Psoas muscle (tissue), 8 donors: Measurements from ENCODE around the gene ODAD3. TPM values are rescaled to one million over a fixed set of nuclear protein-coding genes. Genes with fewer than 3 reads are reported as not detected.

Source experiments
- ATAC-seq, 4 donors: fragments of 200-7000 bp; cut with Tn5 transposase; one replicate each; pipeline ENCODE4 v1.9.1; 2020; ENCODE audit warnings: moderate library complexity in 3 of 4, mild to moderate bottlenecking in 2 of 4
- DNase-seq, 2 donors: peaks; one replicate each; pipeline ENCODE4 v3.0.0-alpha.2; 2020
- H3K27ac ChIP-seq: fragments of 200-600 bp; one replicate; pipeline ENCODE4 v1.8.0; 2022
- H3K27me3 ChIP-seq, 3 donors: fragments of 200-600 bp in 1 of 3; one replicate each; pipeline versions ENCODE4 v1.6.1 to v1.8.0; 2013 to 2022; ENCODE audit warnings: low read length in 2 of 3, mild to moderate bottlenecking in 2 of 3, moderate library complexity in 1 of 3; ENCODE audit not compliant: insufficient read depth in 3 of 3
- H3K36me3 ChIP-seq, 2 donors: fragments of 200-600 bp in 1 of 2; one replicate each; pipeline versions ENCODE4 v1.6.1 to v1.8.0; 2013 to 2022; ENCODE audit warnings: low read depth in 1 of 2, mild to moderate bottlenecking in 1 of 2, moderate library complexity in 1 of 2; ENCODE audit not compliant: insufficient read depth in 1 of 2
- H3K4me1 ChIP-seq: fragments of 200-600 bp; one replicate; pipeline ENCODE4 v1.8.0; 2022
- H3K4me3 ChIP-seq: fragments of 200-600 bp; one replicate; pipeline ENCODE4 v1.8.0; 2022; ENCODE audit warnings: mild to moderate bottlenecking
- H3K9me3 ChIP-seq: fragments of 200-600 bp; one replicate; pipeline ENCODE4 v1.8.0; 2022
- CTCF ChIP-seq: fragments of 200-600 bp; IDR thresholded peaks from one replicate; pipeline ENCODE4 v1.8.0; 2022; ENCODE audit warnings: antibody characterized with exemption
- WGBS, 3 donors: extraction: QIAGEN DNeasy Blood & Tissue Kit; methylation state at CpG; one replicate each; pipeline versions ENCODE4 v1.1.6 to v1.1.7; 2013; 5-methylcytosine and 5-hydroxymethylcytosine counted together
- intact Hi-C, 2 donors: fragments of 100-400 bp; cut with DNase I; formaldehyde crosslinking; loops; one replicate each; pipeline versions ENCODE4 v1.11.0 to v1.14.2; 2022
- polyA plus RNA-seq, 3 donors: library from polyadenylated mRNA; stranded (reverse); fragments of 200-250 nt; gene quantifications; one replicate each; pipeline ENCODE4 v1.2.3, GENCODE V29; 2013
- total RNA-seq, 4 donors: library from RNA; stranded (reverse); fragmentation: NEBNext Ultra II Directional in 2 of 4; extraction: Animal tissue kit (Norgen Biotek cat#: 25700) in 2 of 4; gene quantifications; one replicate each; pipeline versions ENCODE4 v1.2.1 to v1.2.4, GENCODE V29; 2021 to 2023
- donor health status: healthy with polysubstance abuse.
- donor health status: DM: no; HTN: no; CAD: no; lungs with moderate emphysema.
- donor health status: Bipolar disorder and iron deficiency.
- donor health status: healthy.
- donor health status: DM: yes; HTN: yes; CAD: no.
- donor health status: DM: no; HTN: no; CAD: no.
- donor health status: DM: no; HTN: no; CAD: no.
- donor health status: DM: yes; HTN: yes; CAD: no.

ODAD3 gene
- total and polyA plus RNA-seq, 7 donors: 0.09 to 0.87 (median 0.17) TPM; not detected in 2

DNA sequence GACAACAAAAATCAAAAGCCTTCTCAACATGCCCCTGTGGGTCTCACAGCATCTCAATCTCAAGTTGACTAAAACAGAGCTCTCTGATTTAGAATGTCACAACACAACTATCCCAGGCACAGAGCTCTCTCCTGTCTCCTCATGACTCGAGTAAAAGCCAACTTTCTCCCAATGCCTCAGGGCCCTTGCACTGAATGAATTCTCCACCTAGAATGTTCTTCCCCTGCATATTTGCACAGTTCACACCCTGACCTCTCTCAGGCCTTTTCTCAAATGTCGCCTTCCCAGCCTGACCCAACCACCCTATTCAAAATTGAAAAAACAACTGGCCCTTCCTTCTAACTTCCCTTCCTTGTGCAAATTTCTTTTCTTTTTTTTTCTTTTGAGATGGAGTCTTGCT, 64.2 kb downstream of the ODAD3 start:
- ATAC-seq: no peak
- intact Hi-C loops: loop anchor here in 1 of 2 donors (10.0 kb wide), 1 partner anchor 134 kb away; the partner anchor contains the start of gene ZNF653
- H3K27ac ChIP-seq: no peak overlapping the region
- no peaks in the 10 kb centered on the region for H3K9me3 ChIP-seq
- H3K36me3 ChIP-seq: peaks cover 0 to 41% of the 10 kb centered on the region in 2 donors
- no peak for DNase-seq
- H3K4me1 ChIP-seq: peaks cover 14% of the 10 kb centered on the region
- H3K4me3 ChIP-seq: no peak overlapping the region
- no peaks in the 10 kb centered on the region for H3K27me3 ChIP-seq
- TF ChIP-seq CTCF: no peak
- WGBS, 3 donors: 86 to 89% (median 88%) methylated on average over 2 of the region's 2 CpGs

Other genes with a start within 250 kb of the ODAD3 start
- 100 to 1,000 TPM in 1 of 4 donors, 10 to 100 TPM in 3; 44.0 to 103 (median 68.0) TPM for gene KANK2, start 237.6 kb downstream of the ODAD3 start, total RNA-seq
- gene KANK2, start 237.6 kb downstream of the ODAD3 start, polyA plus RNA-seq: 10 to 100 TPM; 23.7 to 29.9 (median 25.8) TPM
- under 1 TPM in 2 of 4 donors, not detected in 2; 0.48 to 0.49 TPM for gene ANGPTL8, start 195.5 kb downstream of the ODAD3 start, total RNA-seq
- 10 to 100 TPM in 1 of 3 donors, under 1 TPM in 2; 0.08 to 14.6 (median 0.15) TPM for gene ANGPTL8, start 195.5 kb downstream of the ODAD3 start, polyA plus RNA-seq
- 10 to 100 TPM; 14.5 to 27.1 (median 17.8) TPM for gene DOCK6, start 172.6 kb downstream of the ODAD3 start, total RNA-seq
- 10 to 100 TPM in 2 of 3 donors, 1 to 10 TPM in 1; 8.7 to 16.0 (median 11.4) TPM for gene DOCK6, start 172.6 kb downstream of the ODAD3 start, polyA plus RNA-seq
- gene TSPAN16, start 139.0 kb downstream of the ODAD3 start, total RNA-seq: not detected
- not detected for gene TSPAN16, start 139.0 kb downstream of the ODAD3 start, polyA plus RNA-seq
- gene RAB3D, start 95.5 kb downstream of the ODAD3 start, total RNA-seq: 1 to 10 TPM; 4.0 to 5.6 (median 4.3) TPM
- 1 to 10 TPM; 1.1 to 1.6 (median 1.4) TPM for gene RAB3D, start 95.5 kb downstream of the ODAD3 start, polyA plus RNA-seq
- 10 to 100 TPM; 65.9 to 81.6 (median 70.5) TPM for gene TMEM205, start 88.9 kb downstream of the ODAD3 start, total RNA-seq
- gene TMEM205, start 88.9 kb downstream of the ODAD3 start, polyA plus RNA-seq: 10 to 100 TPM; 63.0 to 95.1 (median 90.4) TPM
- 1 to 10 TPM; 2.4 to 9.2 (median 4.9) TPM for gene CCDC159, start 88.6 kb downstream of the ODAD3 start, total RNA-seq
- gene CCDC159, start 88.6 kb downstream of the ODAD3 start, polyA plus RNA-seq: 1 to 10 TPM; 2.7 to 5.9 (median 5.3) TPM
- gene PLPPR2, start 79.7 kb downstream of the ODAD3 start, total RNA-seq: 10 to 100 TPM; 14.1 to 33.6 (median 21.5) TPM
- 10 to 100 TPM in 2 of 3 donors, 1 to 10 TPM in 1; 4.3 to 30.9 (median 20.8) TPM for gene PLPPR2, start 79.7 kb downstream of the ODAD3 start, polyA plus RNA-seq
- 1 to 10 TPM; 1.1 to 1.7 (median 1.4) TPM for gene SWSAP1, start 60.5 kb downstream of the ODAD3 start, total RNA-seq
- 1 to 10 TPM; 2.1 to 3.9 (median 2.3) TPM for gene SWSAP1, start 60.5 kb downstream of the ODAD3 start, polyA plus RNA-seq
- gene EPOR, start 50.8 kb downstream of the ODAD3 start, total RNA-seq: 1 to 10 TPM; 1.0 to 2.1 (median 1.7) TPM
- gene EPOR, start 50.8 kb downstream of the ODAD3 start, polyA plus RNA-seq: 1 to 10 TPM; 1.7 to 2.1 (median 2.1) TPM
- gene RGL3, start 15.8 kb downstream of the ODAD3 start, total RNA-seq: 1 to 10 TPM; 1.6 to 6.4 (median 3.0) TPM
- gene RGL3, start 15.8 kb downstream of the ODAD3 start, polyA plus RNA-seq: 1 to 10 TPM; 1.2 to 2.4 (median 2.2) TPM
- 10 to 100 TPM; 60.9 to 98.4 (median 74.6) TPM for gene PRKCSH, start 514 bp upstream of the ODAD3 start, total RNA-seq
- 10 to 100 TPM; 48.5 to 59.7 (median 59.7) TPM for gene PRKCSH, start 514 bp upstream of the ODAD3 start, polyA plus RNA-seq
- gene ELAVL3, start 45.9 kb upstream of the ODAD3 start, total RNA-seq: not detected
- gene ELAVL3, start 45.9 kb upstream of the ODAD3 start, polyA plus RNA-seq: under 1 TPM in 1 of 3 donors, not detected in 2; 0.03 TPM
- 10 to 100 TPM in 1 of 4 donors, 1 to 10 TPM in 3; 5.7 to 11.5 (median 7.3) TPM for gene ZNF653, start 70.7 kb upstream of the ODAD3 start, total RNA-seq
- 1 to 10 TPM; 4.0 to 6.5 (median 5.3) TPM for gene ZNF653, start 70.7 kb upstream of the ODAD3 start, polyA plus RNA-seq
- gene ECSIT, start 94.0 kb upstream of the ODAD3 start, total RNA-seq: 100 to 1,000 TPM in 2 of 4 donors, 10 to 100 TPM in 2; 84.3 to 113 (median 101) TPM
- 100 to 1,000 TPM; 136 to 196 (median 162) TPM for gene ECSIT, start 94.0 kb upstream of the ODAD3 start, polyA plus RNA-seq
- gene CNN1, start 103.7 kb upstream of the ODAD3 start, total RNA-seq: 10 to 100 TPM in 1 of 4 donors, 1 to 10 TPM in 3; 1.9 to 11.9 (median 5.6) TPM
- gene CNN1, start 103.7 kb upstream of the ODAD3 start, polyA plus RNA-seq: 10 to 100 TPM in 1 of 3 donors, 1 to 10 TPM in 2; 4.4 to 11.0 (median 5.7) TPM
- 10 to 100 TPM; 24.3 to 47.3 (median 33.2) TPM for gene ELOF1, start 124.1 kb upstream of the ODAD3 start, total RNA-seq
- gene ELOF1, start 124.1 kb upstream of the ODAD3 start, polyA plus RNA-seq: 10 to 100 TPM; 64.6 to 82.5 (median 72.2) TPM
- 1 to 10 TPM; 1.3 to 2.7 (median 1.9) TPM for gene ACP5, start 142.5 kb upstream of the ODAD3 start, total RNA-seq
- gene ACP5, start 142.5 kb upstream of the ODAD3 start, polyA plus RNA-seq: under 1 TPM; 0.44 to 0.78 (median 0.62) TPM
- gene ZNF627, start 162.4 kb upstream of the ODAD3 start, total RNA-seq: 1 to 10 TPM; 2.9 to 5.6 (median 4.5) TPM
- gene ZNF627, start 162.4 kb upstream of the ODAD3 start, polyA plus RNA-seq: 1 to 10 TPM; 2.6 to 4.3 (median 2.9) TPM